Measurements from ENCODE around the gene GLG1.

- no peak for TF ChIP-seq CTCF (IDR thresholded peaks at IDR 0.05; ENCODE audit: extremely low read depth in 1 of 2, insufficient read depth in 1 of 2, low read depth in 1 of 2, low read length in 2 of 2)
- TF ChIP-seq POLR2AphosphoS5 (IDR thresholded peaks at IDR 0.05; ENCODE audit: insufficient read depth, low read depth, low read length): no peak
- TF ChIP-seq POLR2A (IDR thresholded peaks at IDR 0.05; ENCODE audit: low read depth, low read length): no peak
- no peak for TF ChIP-seq EZH2 (IDR thresholded peaks at IDR 0.05; ENCODE audit: borderline replicate concordance, low read depth, low read length, severe bottlenecking)
- TF ChIP-seq MAX (IDR thresholded peaks at IDR 0.05; ENCODE audit: insufficient read depth, insufficient read length): no peak
- no peak for TF ChIP-seq JUN (IDR thresholded peaks at IDR 0.05; ENCODE audit: borderline replicate concordance, insufficient read depth, insufficient read length, low read depth)
- no peak for TF ChIP-seq MYC (IDR thresholded peaks at IDR 0.05; ENCODE audit: low read depth, low read length)
- TF ChIP-seq GATA2 (IDR thresholded peaks at IDR 0.05; ENCODE audit: insufficient read depth, insufficient read length, low read depth, low read length): no peak
Measured at GRCh38 chr16:74500907-74501306, 106.0 kb downstream of the GLG1 start.

Measured in endothelial cell of umbilical vein (primary cell).